ENCODE results near the gene TYROBP.

DNA sequence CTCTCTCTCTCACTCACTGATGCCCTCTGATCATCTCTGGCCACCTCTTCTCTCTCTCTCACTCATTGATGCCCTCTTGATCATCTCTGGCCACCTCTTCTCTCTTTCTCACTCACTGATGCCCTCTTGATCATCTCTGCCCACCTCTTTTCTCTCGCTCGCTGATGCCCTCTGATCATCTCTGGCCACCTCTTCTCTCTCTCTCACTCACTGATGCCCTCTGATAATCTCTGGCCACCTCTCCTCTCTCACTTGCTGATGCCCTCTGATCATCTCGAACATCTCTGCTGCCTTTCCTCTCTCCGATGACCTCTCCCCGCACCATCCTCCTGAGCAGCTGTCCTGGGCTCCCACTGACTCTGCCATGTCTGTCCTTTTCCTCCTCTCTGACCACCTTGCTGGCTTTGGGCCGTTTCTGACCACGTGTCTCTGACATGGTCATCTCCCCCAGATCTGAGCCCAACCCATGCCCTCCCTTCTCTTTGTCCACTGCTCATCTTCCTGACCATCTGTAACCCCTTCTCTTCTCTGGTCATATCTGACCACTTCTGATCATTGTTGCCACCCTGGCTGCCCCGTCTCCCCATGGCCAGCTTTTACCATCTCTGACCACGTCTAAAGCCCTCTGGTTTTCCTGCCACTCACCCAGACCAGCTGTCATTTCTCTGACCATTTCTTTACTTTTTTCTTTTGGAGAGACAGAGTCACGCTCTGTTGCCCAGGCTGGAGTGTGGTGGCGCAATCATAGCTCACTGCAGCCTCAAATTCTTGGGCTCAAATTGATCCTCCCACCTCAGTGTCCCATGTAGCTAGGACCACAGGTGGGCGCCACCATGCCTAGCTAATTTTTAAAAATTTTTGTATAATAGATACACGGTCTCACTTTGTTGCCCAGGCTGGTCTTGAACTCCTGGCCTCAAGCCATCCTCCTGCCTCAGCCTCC, 30.5 kb upstream of the TYROBP start:
- TF ChIP-seq, protein P1, sequence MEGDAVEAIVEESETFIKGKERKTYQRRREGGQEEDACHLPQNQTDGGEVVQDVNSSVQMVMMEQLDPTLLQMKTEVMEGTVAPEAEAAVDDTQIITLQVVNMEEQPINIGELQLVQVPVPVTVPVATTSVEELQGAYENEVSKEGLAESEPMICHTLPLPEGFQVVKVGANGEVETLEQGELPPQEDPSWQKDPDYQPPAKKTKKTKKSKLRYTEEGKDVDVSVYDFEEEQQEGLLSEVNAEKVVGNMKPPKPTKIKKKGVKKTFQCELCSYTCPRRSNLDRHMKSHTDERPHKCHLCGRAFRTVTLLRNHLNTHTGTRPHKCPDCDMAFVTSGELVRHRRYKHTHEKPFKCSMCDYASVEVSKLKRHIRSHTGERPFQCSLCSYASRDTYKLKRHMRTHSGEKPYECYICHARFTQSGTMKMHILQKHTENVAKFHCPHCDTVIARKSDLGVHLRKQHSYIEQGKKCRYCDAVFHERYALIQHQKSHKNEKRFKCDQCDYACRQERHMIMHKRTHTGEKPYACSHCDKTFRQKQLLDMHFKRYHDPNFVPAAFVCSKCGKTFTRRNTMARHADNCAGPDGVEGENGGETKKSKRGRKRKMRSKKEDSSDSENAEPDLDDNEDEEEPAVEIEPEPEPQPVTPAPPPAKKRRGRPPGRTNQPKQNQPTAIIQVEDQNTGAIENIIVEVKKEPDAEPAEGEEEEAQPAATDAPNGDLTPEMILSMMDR (IDR thresholded peaks at IDR 0.05): no peak
- no peak for TF ChIP-seq TCF7L2 (IDR thresholded peaks at IDR 0.05; ENCODE audit: low read depth, low read length)
- TF ChIP-seq, protein P2, sequence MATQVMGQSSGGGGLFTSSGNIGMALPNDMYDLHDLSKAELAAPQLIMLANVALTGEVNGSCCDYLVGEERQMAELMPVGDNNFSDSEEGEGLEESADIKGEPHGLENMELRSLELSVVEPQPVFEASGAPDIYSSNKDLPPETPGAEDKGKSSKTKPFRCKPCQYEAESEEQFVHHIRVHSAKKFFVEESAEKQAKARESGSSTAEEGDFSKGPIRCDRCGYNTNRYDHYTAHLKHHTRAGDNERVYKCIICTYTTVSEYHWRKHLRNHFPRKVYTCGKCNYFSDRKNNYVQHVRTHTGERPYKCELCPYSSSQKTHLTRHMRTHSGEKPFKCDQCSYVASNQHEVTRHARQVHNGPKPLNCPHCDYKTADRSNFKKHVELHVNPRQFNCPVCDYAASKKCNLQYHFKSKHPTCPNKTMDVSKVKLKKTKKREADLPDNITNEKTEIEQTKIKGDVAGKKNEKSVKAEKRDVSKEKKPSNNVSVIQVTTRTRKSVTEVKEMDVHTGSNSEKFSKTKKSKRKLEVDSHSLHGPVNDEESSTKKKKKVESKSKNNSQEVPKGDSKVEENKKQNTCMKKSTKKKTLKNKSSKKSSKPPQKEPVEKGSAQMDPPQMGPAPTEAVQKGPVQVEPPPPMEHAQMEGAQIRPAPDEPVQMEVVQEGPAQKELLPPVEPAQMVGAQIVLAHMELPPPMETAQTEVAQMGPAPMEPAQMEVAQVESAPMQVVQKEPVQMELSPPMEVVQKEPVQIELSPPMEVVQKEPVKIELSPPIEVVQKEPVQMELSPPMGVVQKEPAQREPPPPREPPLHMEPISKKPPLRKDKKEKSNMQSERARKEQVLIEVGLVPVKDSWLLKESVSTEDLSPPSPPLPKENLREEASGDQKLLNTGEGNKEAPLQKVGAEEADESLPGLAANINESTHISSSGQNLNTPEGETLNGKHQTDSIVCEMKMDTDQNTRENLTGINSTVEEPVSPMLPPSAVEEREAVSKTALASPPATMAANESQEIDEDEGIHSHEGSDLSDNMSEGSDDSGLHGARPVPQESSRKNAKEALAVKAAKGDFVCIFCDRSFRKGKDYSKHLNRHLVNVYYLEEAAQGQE (IDR thresholded peaks at IDR 0.05; ENCODE audit: insufficient read depth in 1 of 2, low read depth in 2 of 2, low read length in 1 of 2): no peak
- no peak for TF ChIP-seq SIN3A (IDR thresholded peaks at IDR 0.05; ENCODE audit: borderline replicate concordance, insufficient read depth, low read depth, low read length)
